A549 (cell line): ENCODE results near the gene MTMR12. TPM values are rescaled to one million over a fixed set of nuclear protein-coding genes. Genes with fewer than 3 reads are reported as not detected.

Experiments
- ATAC-seq, 2 experiments: fragments of 200-7000 bp in 1 of 2; fragments of >200 bp in 1 of 2; cut with Nextera tagmentation in 1 of 2; cut with Tn5 transposase in 1 of 2; 3 replicates each; pipeline versions ENCODE4 v1.8.0 to v1.9.1; 2018 to 2020; ENCODE audit warnings: mild to moderate bottlenecking in 1 of 2, moderate library complexity in 1 of 2
- CTCF ChIA-PET: fragments of 300-600 bp; sonication (Branson Sonifier 250); formaldehyde crosslinking; extraction: SDS; loops from one replicate; lab custom pipeline; 2021; ENCODE audit warnings: antibody characterized with exemption, inconsistent platforms; lab: Yijun Ruan, JAX
- POLR2A ChIA-PET: fragments of 350-600 bp; formaldehyde crosslinking; extraction: SDS; loops from one replicate; lab custom pipeline; 2021; ENCODE audit warnings: antibody characterized with exemption, inconsistent platforms; lab: Yijun Ruan, JAX
- DNase-seq, 2 experiments: peaks; one replicate each; pipeline versions ENCODE4 v3.0.0 to v3.0.0-alpha.2; 2011 to 2016; ENCODE audit warnings: low read depth in 1 of 2, low spot score in 1 of 2
- FAIRE-seq: peaks from 2 replicates; lab custom pipeline; 2011; peaks lifted over from hg19 to GRCh38; lab: Jason Lieb, UNC
- H3K27ac ChIP-seq, 2 experiments: fragments of >200 bp; sonication (Bioruptor Twin); formaldehyde crosslinking; 3 replicates each; pipeline ENCODE4 v1.5.1; 2016 to 2017
- H3K4me1 ChIP-seq: fragments of >200 bp; sonication (Bioruptor Twin); formaldehyde crosslinking; 3 replicates; pipeline ENCODE4 v1.6.1; 2016
- H3K4me2 ChIP-seq: fragments of >200 bp; sonication (Bioruptor Twin); formaldehyde crosslinking; 3 replicates; pipeline ENCODE4 v1.6.1; 2016
- H3K4me3 ChIP-seq: fragments of >200 bp; sonication (Bioruptor Twin); formaldehyde crosslinking; 3 replicates; pipeline ENCODE4 v1.5.1; 2016
- H3K9me3 ChIP-seq: fragments of >200 bp; sonication (Bioruptor Twin); formaldehyde crosslinking; 3 replicates; pipeline ENCODE4 v1.6.1; 2016
- ATOH8 ChIP-seq: fragments of 250-450 bp; sonication (Bioruptor Pico); IDR thresholded peaks from 2 replicates; pipeline ENCODE4 v1.5.0; 2020; ENCODE audit warnings: low read depth, mild to moderate bottlenecking, moderate library complexity
- CBX2 ChIP-seq: fragments of 200-600 bp; sonication (generic); IDR thresholded peaks from 2 replicates; pipeline ENCODE4 v1.6.1; 2016; ENCODE audit warnings: low read depth, mild to moderate bottlenecking, borderline replicate concordance
- CBX8 ChIP-seq: fragments of 200-600 bp; sonication (generic); IDR thresholded peaks from 2 replicates; pipeline ENCODE4 v1.6.1; 2016
- CHD2 ChIP-seq: fragments of 150-350 bp; IDR thresholded peaks from 2 replicates; pipeline ENCODE4 v1.6.1; 2014; ENCODE audit warnings: low read length; ENCODE audit not compliant: partially characterized antibody
- E2F6 ChIP-seq: IDR thresholded peaks from 2 replicates; pipeline ENCODE4 v1.6.1; 2012; ENCODE audit warnings: low read depth, borderline replicate concordance
- ESRRA ChIP-seq: fragments of 150-350 bp; IDR thresholded peaks from 2 replicates; pipeline ENCODE4 v1.6.1; 2014; ENCODE audit warnings: mild to moderate bottlenecking, low read length, borderline replicate concordance
- FOSB ChIP-seq: fragments of 250-450 bp; sonication (Bioruptor Pico); IDR thresholded peaks from 2 replicates; pipeline ENCODE4 v1.5.0; 2020; ENCODE audit warnings: mild to moderate bottlenecking, moderate library complexity
- FOSL2 ChIP-seq, 2 experiments: fragments of 450-650 bp in 1 of 2; fragments of >200 bp in 1 of 2; sonication (Bioruptor Twin) in 1 of 2; formaldehyde crosslinking; IDR thresholded peaks; 2 replicates each; pipeline versions ENCODE4 v1.5.0 to v1.6.1; 2016 to 2020; ENCODE audit warnings: mild to moderate bottlenecking in 1 of 2, moderate library complexity in 1 of 2
- FOXS1 ChIP-seq: fragments of 250-450 bp; sonication (Bioruptor Pico); IDR thresholded peaks from 2 replicates; pipeline ENCODE4 v1.5.0; 2020; ENCODE audit warnings: mild to moderate bottlenecking, moderate library complexity
- JUNB ChIP-seq: fragments of >200 bp; sonication (Bioruptor Twin); formaldehyde crosslinking; IDR thresholded peaks from 2 replicates; pipeline ENCODE4 v1.6.1; 2016
- KDM1A ChIP-seq: fragments of 200-600 bp; sonication (generic); IDR thresholded peaks from 2 replicates; pipeline ENCODE4 v1.6.1; 2016; ENCODE audit warnings: low read depth, mild to moderate bottlenecking
- KDM5A ChIP-seq: fragments of 200-600 bp; sonication (generic); IDR thresholded peaks from 2 replicates; pipeline ENCODE4 v1.6.1; 2016; ENCODE audit warnings: antibody characterized with exemption, mild to moderate bottlenecking
- MAFK ChIP-seq: fragments of 450-650 bp; IDR thresholded peaks from 2 replicates; pipeline ENCODE4 v1.6.1; 2014; ENCODE audit not compliant: partially characterized antibody
- NFE2L2 ChIP-seq: fragments of 150-350 bp; conservative IDR thresholded peaks from 2 replicates; pipeline ENCODE4 v1.6.1; 2014; ENCODE audit warnings: low read length
- NR3C1 ChIP-seq: fragments of >200 bp; sonication (Bioruptor Twin); formaldehyde crosslinking; IDR thresholded peaks from 3 replicates; pipeline ENCODE4 v1.6.1; 2017
- PBX3 ChIP-seq: IDR thresholded peaks from 2 replicates; pipeline ENCODE4 v1.6.1; 2012
- PHF8 ChIP-seq: fragments of 200-600 bp; sonication (generic); IDR thresholded peaks from 2 replicates; pipeline ENCODE4 v1.6.1; 2016; ENCODE audit warnings: low read depth, mild to moderate bottlenecking, antibody characterized with exemption, moderate library complexity, borderline replicate concordance
- POLR2A ChIP-seq: IDR thresholded peaks from 2 replicates; pipeline ENCODE4 v1.6.1; 2012; ENCODE audit warnings: mild to moderate bottlenecking, low read length
- POLR2AphosphoS2 ChIP-seq: conservative IDR thresholded peaks from 2 replicates; pipeline ENCODE4 v1.6.1; 2012; ENCODE audit warnings: low read length, improper control_type of control experiment, inconsistent platforms
- RAD21 ChIP-seq, 2 experiments: fragments of >200 bp in 1 of 2; sonication (Bioruptor Twin) in 1 of 2; formaldehyde crosslinking in 1 of 2; IDR thresholded peaks in 1 of 2; conservative IDR thresholded peaks in 1 of 2; 2 replicates in 1 of 2; 3 replicates in 1 of 2; pipeline ENCODE4 v1.6.1; 2012 to 2018; ENCODE audit warnings: inconsistent platforms in 1 of 2
- REST ChIP-seq: fragments of 200-600 bp; sonication (generic); IDR thresholded peaks from 2 replicates; pipeline ENCODE4 v1.6.1; 2016; ENCODE audit warnings: antibody characterized with exemption, mild to moderate bottlenecking, moderate library complexity
- RFX5 ChIP-seq: fragments of 450-650 bp; IDR thresholded peaks from 2 replicates; pipeline ENCODE4 v1.7.1; 2014; ENCODE audit warnings: antibody characterized with exemption, mild to moderate bottlenecking, moderate library complexity
- RNF2 ChIP-seq: fragments of 200-600 bp; sonication (generic); IDR thresholded peaks from 2 replicates; pipeline ENCODE4 v1.6.1; 2016; ENCODE audit warnings: low read depth, mild to moderate bottlenecking, antibody characterized with exemption, moderate library complexity, borderline replicate concordance
- SMC3 ChIP-seq: fragments of >200 bp; sonication (Bioruptor Twin); formaldehyde crosslinking; IDR thresholded peaks from 3 replicates; pipeline ENCODE4 v1.6.1; 2018; ENCODE audit warnings: inconsistent platforms
- TP53 ChIP-seq: fragments of 250-450 bp; sonication (Bioruptor Pico); IDR thresholded peaks from 2 replicates; pipeline ENCODE4 v1.5.0; 2021; ENCODE audit warnings: mild to moderate bottlenecking, moderate library complexity
- USF2 ChIP-seq: fragments of 450-650 bp; IDR thresholded peaks from 2 replicates; pipeline ENCODE4 v1.6.1; 2014; ENCODE audit warnings: antibody characterized with exemption
- WGBS: methylation state at CpG from one replicate; pipeline ENCODE4 v1.1.6; 2017; ENCODE audit errors: missing lambda C conversion rate; 5-methylcytosine and 5-hydroxymethylcytosine counted together
- polyA plus RNA-seq, 4 experiments: library from polyadenylated mRNA; depleted of rRNA in 3 of 4; stranded (reverse); fragments of >200 nt; fragmentation: RNase III in 1 of 4; extraction: RNeasy Plus Mini Kit Qiagen cat#74134 plus additional on column Dnase treatment in 1 of 4; gene quantifications; 2 replicates in 3 of 4; 3 replicates in 1 of 4; pipeline ENCODE4 v1.2.3, GENCODE V29; 2011 to 2017

The MTMR12 gene
- polyA plus RNA-seq, 2 of the 4 experiments (the other 2 are of a cell fraction): 14.3 to 29.8 TPM

GRCh38 chr5:32251871-32252458 lies 60.8 kb downstream of the MTMR12 start:
- Histone ChIP-seq H3K27ac (no peak overlapping the region), H3K9me3 (no peaks in the 10 kb centered on the region), H3K4me1 (no peaks in the 10 kb centered on the region), H3K4me3 (no peak overlapping the region), H3K4me2 (no peak overlapping the region)
- ChIA-PET CTCF (interaction anchor here (1.5 kb wide), 1 partner anchor 20 kb away, joined by 3 read pairs; no protein-coding TSS in a partner anchor), POLR2A (no interaction called here)
- 92% methylated on average over 8 of the region's 8 CpGs for WGBS
- DNase-seq (no peak), ATAC-seq (no peak), FAIRE-seq (no peak)
- TF ChIP-seq CBX8 (no peak), PHF8 (no peak), FOSL2 (IDR thresholded peaks at IDR 0.05) (no peak), FOSL2 (CRISPR knock-in tag; IDR thresholded peaks at IDR 0.05) (no peak), RNF2 (no peak), KDM1A (no peak), RFX5 (no peak), MAFK (no peak), REST (no peak), NR3C1 (no peak), POLR2AphosphoS2 (no peak), RAD21 (conservative IDR thresholded peaks at IDR 0.05 in 1 of 2, IDR thresholded peaks at IDR 0.05 in 1 of 2) (no peak), CHD2 (no peak), E2F6 (no peak), JUNB (no peak)

GRCh38 chr5:32249668-32250067 lies 63.1 kb downstream of the MTMR12 start:
- H3K27ac ChIP-seq: no peak overlapping the region
- FAIRE-seq: no peak
- no peak overlapping the region for H3K4me2 ChIP-seq
- 84% methylated on average over 2 of the region's 2 CpGs for WGBS
- ATAC-seq: no peak
- no peak for DNase-seq
- no peaks in the 10 kb centered on the region for H3K9me3 ChIP-seq
- CTCF ChIA-PET: interaction anchor here (1.1 to 4.1 kb wide), 6 partner anchors 16 to 1174 kb away, joined by 3 to 28 read pairs (median 4); no protein-coding TSS in a partner anchor
- H3K4me1 ChIP-seq: no peaks in the 10 kb centered on the region
- no peak for TF ChIP-seq NFE2L2
- no peak for TF ChIP-seq SMC3
- no peak for TF ChIP-seq POLR2A
- TF ChIP-seq KDM5A: no peak
- POLR2A ChIA-PET: no interaction called here
- H3K4me3 ChIP-seq: no peak overlapping the region

GRCh38 chr5:32245742-32246141 lies 67.0 kb downstream of the MTMR12 start:
- ChIA-PET CTCF (interaction anchor here (0.6 to 4.6 kb wide), 3 partner anchors 12 to 297 kb away, joined by 3 to 28 read pairs (median 28); no protein-coding TSS in a partner anchor), POLR2A (no interaction called here)
- ATAC-seq: no peak
- no peak for FAIRE-seq
- no peak for DNase-seq
- H3K9me3 ChIP-seq: no peaks in the 10 kb centered on the region
- H3K4me2 ChIP-seq: no peak overlapping the region
- H3K27ac ChIP-seq: no peak overlapping the region
- WGBS: 92% methylated on average over 1 of the region's 1 CpG
- no peaks in the 10 kb centered on the region for H3K4me1 ChIP-seq
- no peak for TF ChIP-seq CBX2
- TF ChIP-seq PBX3: no peak
- no peak for TF ChIP-seq FOSB
- no peak for TF ChIP-seq PHF8
- TF ChIP-seq FOSL2 (IDR thresholded peaks at IDR 0.05): no peak
- no peak for TF ChIP-seq FOSL2 (CRISPR knock-in tag; IDR thresholded peaks at IDR 0.05)
- no peak for TF ChIP-seq CBX8
- TF ChIP-seq POLR2A: no peak
- TF ChIP-seq MAFK: no peak
- no peak for TF ChIP-seq ESRRA
- TF ChIP-seq TP53 (CRISPR knock-in tag): no peak
- TF ChIP-seq FOXS1 (CRISPR knock-in tag): no peak
- no peak for TF ChIP-seq USF2
- no peak for TF ChIP-seq POLR2AphosphoS2
- no peak for TF ChIP-seq NFE2L2
- TF ChIP-seq KDM5A: no peak
- no peak for TF ChIP-seq ATOH8
- H3K4me3 ChIP-seq: no peak overlapping the region
